ENCODE measurements around the gene NFKBIZ. TPM values are rescaled to one million over a fixed set of nuclear protein-coding genes. Genes with fewer than 3 reads are reported as not detected.

The NFKBIZ gene
- total and polyA plus RNA-seq, 2 donors (not counting 1 experiment from before 2014, with no cell fraction given): 14.7 to 38.8 TPM

- H3K27ac ChIP-seq (ENCODE audit: insufficient read depth, low read length): no peak overlapping the region
- no peaks in the 10 kb centered on the region for H4K20me1 ChIP-seq (ENCODE audit: control insufficient read depth, extremely low read depth, insufficient read depth, low read length)
- H3K36me3 ChIP-seq (ENCODE audit: control insufficient read depth, insufficient read depth, low read length): no peaks in the 10 kb centered on the region
- no peak overlapping the region for H3K9ac ChIP-seq (ENCODE audit: insufficient read depth, low read length)
- H3K79me2 ChIP-seq (ENCODE audit: control insufficient read depth, insufficient read depth, low read length): no peaks in the 10 kb centered on the region
- H3K4me3 ChIP-seq (replicated peaks in 1 of 4; ENCODE audit: control extremely low read depth in 1 of 4, insufficient read depth in 1 of 4, low read depth in 3 of 4, low read length in 4 of 4): no peak overlapping the region
- H3K4me1 ChIP-seq (ENCODE audit: control insufficient read depth, extremely low read depth, insufficient read depth, low read length): no peaks in the 10 kb centered on the region
- no peak overlapping the region for H2AFZ ChIP-seq (ENCODE audit: low read length)
- DNase-seq (ENCODE audit: low read depth in 2 of 2): peak in 1 of 2 donors; percentile 13
- no peak overlapping the region for H3K4me2 ChIP-seq (ENCODE audit: extremely low read depth, insufficient read depth, low read length)
- TF ChIP-seq EZH2 (IDR thresholded peaks at IDR 0.05; ENCODE audit: low read length, missing control alignments) (no peak), CTCF (conservative IDR thresholded peaks at IDR 0.05 in 1 of 2, IDR thresholded peaks at IDR 0.05 in 1 of 2; ENCODE audit: low read depth in 1 of 2, low read length in 2 of 2) (no peak)
- H3K9me3 ChIP-seq (ENCODE audit: control insufficient read depth, insufficient read depth, low read depth, low read length): no peaks in the 10 kb centered on the region
- H3K27me3 ChIP-seq (ENCODE audit: control insufficient read depth, insufficient read depth, low read length): no peaks in the 10 kb centered on the region
Measured at GRCh38 chr3:101896083-101896757, 46.9 kb downstream of the NFKBIZ start.

GRCh38 chr3:101897013-101897412 lies 47.7 kb downstream of the NFKBIZ start:
- H3K36me3 ChIP-seq (ENCODE audit: control insufficient read depth, insufficient read depth, low read length): no peaks in the 10 kb centered on the region
- peaks cover 5% of the 10 kb centered on the region for H3K4me1 ChIP-seq (ENCODE audit: control insufficient read depth, extremely low read depth, insufficient read depth, low read length)
- H3K79me2 ChIP-seq (ENCODE audit: control insufficient read depth, insufficient read depth, low read length): no peaks in the 10 kb centered on the region
- H3K9ac ChIP-seq (ENCODE audit: insufficient read depth, low read length): no peak overlapping the region
- H4K20me1 ChIP-seq (ENCODE audit: control insufficient read depth, extremely low read depth, insufficient read depth, low read length): no peaks in the 10 kb centered on the region
- H2AFZ ChIP-seq (ENCODE audit: low read length): no peak overlapping the region
- no peak overlapping the region for H3K27ac ChIP-seq (ENCODE audit: insufficient read depth, low read length)
- no peak for DNase-seq (ENCODE audit: low read depth in 2 of 2)
- H3K4me2 ChIP-seq (ENCODE audit: extremely low read depth, insufficient read depth, low read length): no peak overlapping the region
- TF ChIP-seq EZH2 (IDR thresholded peaks at IDR 0.05; ENCODE audit: low read length, missing control alignments) (no peak), CTCF (conservative IDR thresholded peaks at IDR 0.05 in 1 of 2, IDR thresholded peaks at IDR 0.05 in 1 of 2; ENCODE audit: low read depth in 1 of 2, low read length in 2 of 2) (no peak)
- no peak overlapping the region for H3K4me3 ChIP-seq (replicated peaks in 1 of 4; ENCODE audit: control extremely low read depth in 1 of 4, insufficient read depth in 1 of 4, low read depth in 3 of 4, low read length in 4 of 4)
- no peaks in the 10 kb centered on the region for H3K27me3 ChIP-seq (ENCODE audit: control insufficient read depth, insufficient read depth, low read length)
- H3K9me3 ChIP-seq (ENCODE audit: control insufficient read depth, insufficient read depth, low read depth, low read length): no peaks in the 10 kb centered on the region

GRCh38 chr3:101898039-101898438 lies 48.7 kb downstream of the NFKBIZ start:
- Histone ChIP-seq H2AFZ (ENCODE audit: low read length) (no peak overlapping the region), H3K4me1 (ENCODE audit: control insufficient read depth, extremely low read depth, insufficient read depth, low read length) (peaks cover 5% of the 10 kb centered on the region), H3K27ac (ENCODE audit: insufficient read depth, low read length) (no peak overlapping the region), H3K36me3 (ENCODE audit: control insufficient read depth, insufficient read depth, low read length) (no peaks in the 10 kb centered on the region), H3K27me3 (ENCODE audit: control insufficient read depth, insufficient read depth, low read length) (no peaks in the 10 kb centered on the region), H3K4me3 (replicated peaks in 1 of 4; ENCODE audit: control extremely low read depth in 1 of 4, insufficient read depth in 1 of 4, low read depth in 3 of 4, low read length in 4 of 4) (no peak overlapping the region), H3K9ac (ENCODE audit: insufficient read depth, low read length) (no peak overlapping the region), H3K9me3 (ENCODE audit: control insufficient read depth, insufficient read depth, low read depth, low read length) (no peaks in the 10 kb centered on the region), H4K20me1 (ENCODE audit: control insufficient read depth, extremely low read depth, insufficient read depth, low read length) (no peaks in the 10 kb centered on the region), H3K4me2 (ENCODE audit: extremely low read depth, insufficient read depth, low read length) (no peak overlapping the region), H3K79me2 (ENCODE audit: control insufficient read depth, insufficient read depth, low read length) (no peaks in the 10 kb centered on the region)
- no peak for DNase-seq (ENCODE audit: low read depth in 2 of 2)
- TF ChIP-seq CTCF (conservative IDR thresholded peaks at IDR 0.05 in 1 of 2, IDR thresholded peaks at IDR 0.05 in 1 of 2; ENCODE audit: low read depth in 1 of 2, low read length in 2 of 2): no peak
- no peak for TF ChIP-seq EZH2 (IDR thresholded peaks at IDR 0.05; ENCODE audit: low read length, missing control alignments)
